Small intestine (tissue), 7 donors: ENCODE results near the gene KIRREL3. TPM values are rescaled to one million over a fixed set of nuclear protein-coding genes. Genes with fewer than 3 reads are reported as not detected.

ENCODE experiments used
- DNase-seq, 2 donors: peaks; one replicate each; pipeline versions ENCODE4 v3.0.0 to v3.0.0-alpha.2; 2013
- FAIRE-seq: peaks from 2 replicates; lab custom pipeline; 2012; peaks lifted over from hg19 to GRCh38; lab: Jason Lieb, UNC
- H3K27ac ChIP-seq, 3 donors: one replicate each; pipeline ENCODE4 v1.5.1; 2013; ENCODE audit warnings: low read length in 2 of 3, mild to moderate bottlenecking in 2 of 3, control low read depth in 1 of 3, inconsistent platforms in 1 of 3, low read depth in 1 of 3, moderate library complexity in 1 of 3
- H3K27me3 ChIP-seq, 3 donors: one replicate each; pipeline ENCODE4 v1.6.1; 2013; ENCODE audit warnings: low read length in 3 of 3, inconsistent platforms in 1 of 3; ENCODE audit not compliant: control insufficient read depth in 3 of 3, insufficient read depth in 3 of 3
- H3K36me3 ChIP-seq, 3 donors: one replicate each; pipeline ENCODE4 v1.6.1; 2013; ENCODE audit warnings: low read length in 3 of 3, inconsistent platforms in 1 of 3, low read depth in 1 of 3, mild to moderate bottlenecking in 1 of 3, moderate library complexity in 1 of 3; ENCODE audit not compliant: control insufficient read depth in 3 of 3, insufficient read depth in 2 of 3
- H3K4me1 ChIP-seq, 3 donors: one replicate each; pipeline ENCODE4 v1.6.1; 2013; ENCODE audit warnings: low read length in 2 of 3, inconsistent platforms in 1 of 3, low read depth in 1 of 3, mild to moderate bottlenecking in 1 of 3, moderate library complexity in 1 of 3; ENCODE audit not compliant: control insufficient read depth in 3 of 3, insufficient read depth in 2 of 3
- H3K4me3 ChIP-seq, 3 donors: one replicate each; pipeline ENCODE4 v1.5.1; 2013; ENCODE audit warnings: low read length in 3 of 3, control low read depth in 1 of 3, inconsistent platforms in 1 of 3, low read depth in 1 of 3, mild to moderate bottlenecking in 1 of 3, moderate library complexity in 1 of 3
- H3K9me3 ChIP-seq, 2 donors: one replicate each; pipeline ENCODE4 v1.6.1; 2013; ENCODE audit warnings: low read depth in 1 of 2, low read length in 1 of 2; ENCODE audit not compliant: control insufficient read depth in 2 of 2, insufficient read depth in 1 of 2
- WGBS, 3 donors: extraction: QIAGEN DNeasy Blood & Tissue Kit; methylation state at CpG; one replicate each; pipeline ENCODE4 v1.1.7; 2013; 5-methylcytosine and 5-hydroxymethylcytosine counted together
- polyA plus RNA-seq, 4 donors: library from polyadenylated mRNA; stranded (reverse) in 3 of 4; unstranded in 1 of 4; fragments of 200-250 nt in 3 of 4; fragments of 120-200 nt in 1 of 4; gene quantifications; one replicate each; pipeline versions ENCODE4 v1.2.1 to v1.2.3, GENCODE V29; 2013
- donor health status: healthy with polysubstance abuse.
- donor health status: control.
- donor health status: control.
- donor health status: Bipolar disorder and iron deficiency.
- donor health status: healthy.

KIRREL3 gene
- polyA plus RNA-seq, 4 donors: 0.18 to 0.61 TPM; not detected in 2

GRCh38 chr11:126521196-126521595, 479.4 kb downstream of the KIRREL3 start:
- DNase-seq: no peak
- no peak overlapping the region for H3K4me3 ChIP-seq
- no peaks in the 10 kb centered on the region for H3K36me3 ChIP-seq
- WGBS, 3 donors: 90 to 92% (median 90%) methylated on average over 11 of the region's 11 CpGs
- FAIRE-seq: no peak
- no peak overlapping the region for H3K27ac ChIP-seq
- H3K9me3 ChIP-seq: no peaks in the 10 kb centered on the region
- no peaks in the 10 kb centered on the region for H3K4me1 ChIP-seq
- peaks cover 0 to 4% (median 2%) of the 10 kb centered on the region in 3 donors for H3K27me3 ChIP-seq

DNA sequence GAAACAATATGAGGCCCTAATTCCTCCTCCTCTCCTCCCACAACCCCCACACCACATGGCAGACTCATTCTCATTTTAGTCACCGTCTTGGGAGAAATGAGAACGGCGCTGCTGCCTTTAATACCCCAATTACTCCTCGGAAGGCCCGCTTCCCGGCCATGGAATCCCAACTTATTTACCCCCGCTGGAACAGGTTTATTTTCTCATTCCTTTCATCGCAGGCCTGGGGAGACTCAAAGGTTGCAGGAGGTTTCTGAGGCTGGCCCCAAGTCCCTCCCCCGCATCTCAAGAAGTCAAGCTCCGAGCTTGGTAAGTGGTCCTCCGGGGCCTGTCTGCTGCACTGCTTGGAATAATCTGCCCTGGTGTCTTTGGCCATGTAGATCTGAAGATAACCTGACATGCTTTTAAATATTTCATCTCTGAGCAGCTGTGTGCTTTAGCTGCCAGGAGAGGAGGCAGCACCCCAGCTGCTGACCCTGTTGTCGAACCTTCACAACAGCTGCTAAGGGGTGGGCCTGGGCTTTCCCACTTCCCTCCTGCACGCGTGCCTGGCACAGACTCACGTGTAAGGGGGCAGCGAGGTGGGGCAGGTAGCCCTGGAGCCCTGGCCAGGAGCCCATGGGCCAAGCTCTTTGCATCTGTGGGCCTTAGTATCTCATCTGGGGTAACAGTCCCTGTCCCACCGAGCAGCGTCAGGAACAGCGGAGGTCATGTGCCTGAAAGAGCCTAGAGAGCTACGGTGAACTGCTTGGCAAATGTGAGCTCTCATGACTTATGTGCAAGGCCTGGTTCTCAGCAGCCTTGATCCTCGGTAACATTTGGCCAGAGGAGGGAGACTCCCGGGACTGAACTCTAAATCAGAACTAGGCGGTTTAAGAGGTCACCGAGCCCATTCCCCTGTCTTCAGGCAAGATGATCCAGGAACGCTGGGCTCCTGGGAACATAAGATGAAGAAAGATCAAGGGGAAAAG, 480.5 kb downstream of the KIRREL3 start:
- H3K36me3 ChIP-seq: no peaks in the 10 kb centered on the region
- H3K4me1 ChIP-seq: no peaks in the 10 kb centered on the region
- 77 to 78% (median 77%) methylated on average over 25 of the region's 25 CpGs for WGBS, 3 donors
- H3K9me3 ChIP-seq: no peaks in the 10 kb centered on the region
- peaks cover 0 to 4% (median 0%) of the 10 kb centered on the region in 3 donors for H3K27me3 ChIP-seq
- FAIRE-seq: no peak
- DNase-seq: no peak
- H3K27ac ChIP-seq: no peak overlapping the region
- no peak overlapping the region for H3K4me3 ChIP-seq

GRCh38 chr11:126518972-126519690, 481.4 kb downstream of the KIRREL3 start:
- Histone ChIP-seq H3K4me3 (no peak overlapping the region), H3K9me3 (no peaks in the 10 kb centered on the region), H3K27ac (no peak overlapping the region), H3K4me1 (no peaks in the 10 kb centered on the region), H3K27me3 (peaks cover 0 to 4% (median 0%) of the 10 kb centered on the region in 3 donors), H3K36me3 (no peaks in the 10 kb centered on the region)
- FAIRE-seq (no peak), DNase-seq (no peak)
- WGBS, 3 donors: 77 to 83% (median 80%) methylated on average over 11 of the region's 11 CpGs

DNA sequence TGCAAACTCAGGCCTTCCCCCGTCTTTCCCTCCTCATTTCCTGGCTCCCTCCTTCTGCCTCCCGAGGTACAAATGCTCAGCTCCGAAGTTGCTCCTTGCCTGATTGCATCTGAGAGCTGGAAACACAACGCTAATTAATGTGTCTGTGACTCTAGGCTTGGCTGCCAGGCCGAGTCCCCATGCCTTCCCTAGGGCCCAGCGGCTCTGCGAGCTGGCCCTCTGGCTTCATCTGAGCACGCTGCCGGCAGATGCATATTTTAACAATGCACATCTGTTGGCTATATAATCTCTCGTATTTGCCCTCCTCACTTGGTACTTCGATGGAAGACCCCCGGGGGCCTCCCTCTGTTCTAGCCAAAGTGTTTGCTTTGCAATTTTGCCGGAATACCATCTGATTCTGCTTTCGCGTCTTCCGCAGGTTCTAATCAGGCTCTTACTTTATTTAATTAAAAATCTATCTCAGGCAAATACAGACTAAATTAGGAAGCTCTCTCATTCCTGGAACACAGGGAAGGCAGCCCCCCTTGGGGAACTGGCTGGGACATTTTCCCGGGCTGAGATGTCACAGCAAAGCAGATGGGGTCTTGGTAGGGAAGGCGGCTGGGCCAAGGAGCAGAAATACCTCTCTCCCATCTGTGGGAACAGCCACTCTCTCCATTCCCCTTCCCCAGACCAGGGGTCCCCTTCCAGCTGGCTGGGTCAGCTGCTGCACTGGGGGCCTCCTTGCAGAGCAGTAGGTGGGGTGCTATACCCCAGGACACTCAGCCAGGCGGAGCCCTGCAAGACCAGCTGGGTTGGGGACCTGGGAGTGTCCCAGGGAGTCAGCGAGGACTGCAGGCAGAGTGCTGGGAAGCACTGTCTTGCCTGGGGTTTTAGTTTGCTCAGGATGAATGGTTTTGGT, 482.2 kb downstream of the KIRREL3 start:
- 78 to 79% (median 79%) methylated on average over 20 of the region's 20 CpGs for WGBS, 3 donors
- DNase-seq: no peak

GRCh38 chr11:126515501-126515900, 485.1 kb downstream of the KIRREL3 start:
- H3K27ac ChIP-seq: no peak overlapping the region
- no peak for DNase-seq
- no peak overlapping the region for H3K4me3 ChIP-seq
- no peaks in the 10 kb centered on the region for H3K4me1 ChIP-seq
- WGBS, 3 donors: 77 to 91% (median 84%) methylated on average over 5 of the region's 5 CpGs
- no peaks in the 10 kb centered on the region for H3K9me3 ChIP-seq
- peaks cover 0 to 4% (median 0%) of the 10 kb centered on the region in 3 donors for H3K27me3 ChIP-seq
- no peaks in the 10 kb centered on the region for H3K36me3 ChIP-seq
- no peak for FAIRE-seq

More for the DNA sequence above, 482.2 kb downstream of the KIRREL3 start:
- Histone ChIP-seq H3K36me3 (no peaks in the 10 kb centered on the region), H3K9me3 (no peaks in the 10 kb centered on the region), H3K4me3 (no peak overlapping the region), H3K4me1 (no peaks in the 10 kb centered on the region), H3K27me3 (peaks cover 0 to 4% (median 0%) of the 10 kb centered on the region in 3 donors), H3K27ac (no peak overlapping the region)
- FAIRE-seq: no peak

GRCh38 chr11:126514061-126514693, 486.4 kb downstream of the KIRREL3 start:
- Histone ChIP-seq H3K9me3 (no peaks in the 10 kb centered on the region), H3K27me3 (no peaks in the 10 kb centered on the region), H3K4me1 (no peaks in the 10 kb centered on the region), H3K27ac (no peak overlapping the region), H3K4me3 (no peak overlapping the region), H3K36me3 (no peaks in the 10 kb centered on the region)
- WGBS, 3 donors: 24 to 52% (median 24%) methylated on average over 10 of the region's 10 CpGs
- no peak for FAIRE-seq
- peak in 1 of 2 donors; percentile 3 for DNase-seq

- no peak overlapping the region for H3K27ac ChIP-seq
- no peaks in the 10 kb centered on the region for H3K27me3 ChIP-seq
- 64 to 70% (median 66%) methylated on average over 11 of the region's 11 CpGs for WGBS, 3 donors
Observed at GRCh38 chr11:126512741-126513715, 487.5 kb downstream of the KIRREL3 start.

More at GRCh38 chr11:126512741-126513715, 487.5 kb downstream of the KIRREL3 start:
- Histone ChIP-seq H3K4me3 (no peak overlapping the region), H3K4me1 (no peaks in the 10 kb centered on the region), H3K36me3 (no peaks in the 10 kb centered on the region), H3K9me3 (no peaks in the 10 kb centered on the region)
- DNase-seq (no peak), FAIRE-seq (no peak)
